Activated CD4-positive, alpha-beta T cell treated with anti-CD3 and anti-CD28 coated beads, Interleukin-10, Interleukin-2, amounts not matched to agents 100 ng/mL and 50 ng/mL, durations not matched to agents 16 hours and 8 hours (primary cell): ENCODE results near the gene SLAMF9.
A peak's percentile ranks its signal among the peaks of the same experiment; 100 is the strongest.

ENCODE experiments used
- DNase-seq: peaks from one replicate; pipeline ENCODE4 v3.0.0-alpha.2; 2020

Gene SLAMF9

GRCh38 chr1:159953536-159954515 is at the start of gene SLAMF9:
Gene SLAMF9 (minus strand): TSS chr1:159954237. CDS start chr1:159954137, 100 bp downstream.
- no peak for DNase-seq

- DNase-seq: no peak
These were observed 47.4 kb upstream of the SLAMF9 start for GRCh38 chr1:160001440-160001839.

DNA sequence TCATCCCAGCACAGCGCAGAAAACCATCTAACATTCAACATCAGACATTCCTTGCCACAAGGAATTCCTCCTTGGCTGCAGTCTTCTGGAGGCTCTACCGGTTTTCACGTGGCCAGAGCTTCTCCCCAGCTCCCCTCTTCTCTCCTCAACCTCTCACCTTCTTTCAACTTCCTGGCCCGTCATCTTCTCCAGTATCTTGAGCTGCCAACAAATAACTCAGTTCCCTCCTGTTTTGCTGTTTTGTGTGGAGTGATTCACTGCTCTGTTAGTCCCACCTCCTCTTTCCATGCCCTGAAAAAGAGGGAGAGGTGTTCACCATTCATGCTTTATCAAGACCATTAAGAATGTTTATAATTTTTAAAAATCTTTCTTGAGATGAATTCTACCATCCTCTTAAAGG is 45.2 kb upstream of the SLAMF9 start:
- no peak for DNase-seq

DNA sequence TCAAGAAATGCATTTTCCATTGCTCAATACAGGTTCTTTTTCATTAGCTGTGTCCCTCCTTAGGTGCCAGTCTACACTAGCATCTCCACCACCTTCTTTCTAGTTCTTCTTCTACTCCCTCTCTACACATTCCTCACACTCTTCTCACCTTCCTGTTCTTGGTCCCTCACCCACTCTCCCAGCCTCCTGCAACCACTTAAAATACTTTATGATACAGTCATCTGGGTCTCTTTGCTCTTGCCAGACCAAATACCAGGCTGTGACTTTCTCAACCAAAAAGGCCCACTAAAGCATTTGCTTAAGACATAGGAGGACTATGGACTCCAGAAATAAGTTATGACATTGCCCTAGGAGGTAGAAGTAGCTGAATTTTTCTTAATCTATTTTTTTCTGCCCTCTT is 42.6 kb upstream of the SLAMF9 start:
- no peak for DNase-seq

GRCh38 chr1:159994896-159995295 is 40.9 kb upstream of the SLAMF9 start:
- no peak for DNase-seq

DNA sequence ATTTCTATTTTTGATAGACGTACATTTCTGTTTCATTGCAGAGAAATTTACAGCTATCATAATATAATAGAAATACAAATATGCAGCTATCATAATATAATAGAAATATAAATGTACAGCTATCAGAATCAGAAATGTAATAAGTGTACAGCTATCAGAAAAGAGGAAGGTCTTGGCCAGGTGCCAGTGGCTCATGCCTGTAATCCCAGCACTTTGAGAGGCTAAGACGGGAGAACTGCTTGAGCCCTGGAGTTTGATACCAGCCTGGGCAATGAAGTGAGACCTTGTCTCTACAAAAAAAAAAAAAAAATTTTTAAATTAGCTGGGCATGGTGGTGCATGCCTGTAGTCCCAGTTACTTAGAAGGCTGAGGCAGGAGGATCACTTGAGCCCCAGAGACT is 39.9 kb upstream of the SLAMF9 start:
- DNase-seq: no peak

GRCh38 chr1:159992161-159992560 is 38.1 kb upstream of the SLAMF9 start:
- DNase-seq: no peak

DNA sequence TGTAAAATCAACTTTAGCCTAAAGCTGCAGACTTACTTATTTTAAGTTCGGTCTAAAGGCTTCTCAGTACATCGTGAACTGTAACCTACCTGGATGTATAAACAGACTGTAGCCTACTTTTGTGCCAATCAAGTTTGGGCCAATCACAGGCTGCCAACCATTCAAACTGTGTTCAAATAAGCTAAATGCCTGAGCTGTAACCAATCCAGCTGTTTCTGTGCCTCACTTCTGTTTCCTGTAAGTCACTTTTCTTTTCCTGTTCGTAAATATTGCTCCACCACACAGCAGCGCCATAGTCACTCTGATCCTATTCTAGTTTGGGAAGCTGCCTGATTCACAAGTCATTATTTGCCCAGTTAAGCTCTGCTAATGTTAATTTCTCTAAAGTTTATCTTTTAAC is 37.5 kb upstream of the SLAMF9 start:
- peak; percentile 34 for DNase-seq

DNA sequence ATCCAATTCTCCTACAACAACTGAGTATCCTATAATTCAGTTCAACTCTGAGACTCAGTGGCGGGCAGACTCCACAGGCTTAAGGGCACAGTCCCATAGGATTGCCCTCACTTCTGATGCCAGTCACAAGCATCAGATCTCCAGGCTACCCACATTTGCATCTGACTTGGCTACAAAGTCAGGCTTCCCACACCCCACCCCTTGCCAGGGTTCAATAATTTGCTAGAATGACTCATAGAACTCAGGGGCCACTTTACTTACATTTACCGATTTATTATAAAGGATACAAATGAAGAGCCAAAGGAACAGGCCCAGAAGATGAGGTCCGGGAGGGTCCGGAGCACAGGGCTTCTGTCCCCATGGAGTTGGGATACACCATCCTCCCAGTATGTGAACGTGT is 36.0 kb upstream of the SLAMF9 start:
- no peak for DNase-seq

DNA sequence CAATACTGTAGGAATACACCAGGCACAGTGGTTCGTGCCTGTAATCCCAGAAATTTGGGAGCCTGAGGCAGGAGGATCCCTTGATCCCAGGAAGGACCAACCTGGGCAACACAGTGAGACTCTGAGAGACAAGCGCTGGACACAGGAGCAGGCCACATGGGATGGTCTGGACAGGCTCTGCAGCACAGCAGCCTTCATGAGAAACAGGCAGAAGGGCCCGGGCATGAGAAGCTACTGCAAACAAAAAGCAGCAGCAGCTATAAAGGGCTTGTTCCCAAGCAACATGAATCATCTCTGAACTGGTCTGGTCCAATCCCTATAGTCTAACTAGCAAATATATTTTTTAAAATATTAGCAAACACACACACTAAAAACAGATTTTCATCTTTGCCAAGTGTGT is 35.5 kb upstream of the SLAMF9 start:
- no peak for DNase-seq

GRCh38 chr1:159988006-159988405 is 34.0 kb upstream of the SLAMF9 start:
- DNase-seq: no peak

DNA sequence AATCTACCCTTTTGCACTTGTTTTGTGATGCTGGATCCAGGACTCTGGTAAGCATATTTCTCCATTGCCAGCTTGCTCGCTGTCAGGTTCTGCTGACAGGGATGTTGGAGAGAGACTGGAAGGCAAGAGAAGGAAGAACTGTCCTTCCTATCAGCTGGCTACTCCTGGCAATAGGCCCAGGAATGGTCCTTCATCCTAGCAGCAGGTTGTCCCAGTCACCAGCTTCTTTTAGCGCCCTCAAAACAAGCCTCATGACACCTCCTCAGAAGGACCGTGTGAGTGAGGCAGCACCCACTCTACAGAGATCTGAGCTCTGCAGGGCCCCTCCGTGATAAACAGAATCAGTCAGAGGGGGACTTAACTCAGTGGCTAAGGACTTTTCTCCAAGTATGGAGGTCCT is 33.1 kb upstream of the SLAMF9 start:
- no peak for DNase-seq

DNA sequence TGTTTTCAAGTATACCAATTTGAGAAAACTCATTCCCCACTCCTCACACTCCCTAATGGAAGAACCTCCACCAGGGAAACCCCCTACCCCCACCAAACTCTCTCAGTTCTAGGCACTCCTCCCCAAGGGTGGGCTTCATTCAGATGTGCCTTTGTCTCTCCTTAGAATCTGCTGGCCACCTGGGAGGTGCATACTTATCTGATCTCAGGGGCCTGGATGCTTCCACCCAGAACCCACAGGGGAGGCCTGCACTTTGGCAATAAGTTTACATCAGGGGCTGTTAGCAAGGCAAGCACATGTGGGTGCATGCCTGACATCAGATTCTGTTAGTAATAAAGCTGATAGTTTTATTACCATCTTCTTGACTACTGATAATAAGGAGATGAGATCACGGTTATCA is 32.5 kb upstream of the SLAMF9 start:
- no peak for DNase-seq

DNA sequence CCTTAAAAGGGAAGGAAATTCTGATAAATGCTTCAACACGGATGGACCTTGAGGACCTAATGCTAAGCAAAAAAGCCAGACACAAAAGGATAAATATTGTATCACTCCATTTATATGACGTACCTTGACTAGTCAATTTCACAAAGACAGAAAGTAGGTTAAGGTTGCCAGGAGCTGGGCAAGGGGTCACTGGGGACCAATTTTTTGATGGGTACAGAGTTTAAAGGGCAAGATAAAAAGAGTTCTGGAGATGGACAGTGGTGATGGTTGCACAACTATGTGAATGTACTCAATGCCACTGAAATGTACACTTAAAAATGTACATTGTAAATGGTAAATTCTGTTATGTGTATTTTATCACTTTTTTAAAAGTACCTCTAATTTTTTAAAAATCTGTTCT is 32.1 kb upstream of the SLAMF9 start:
- no peak for DNase-seq

GRCh38 chr1:159985473-159985872 is 31.4 kb upstream of the SLAMF9 start:
- DNase-seq: no peak

- DNase-seq: no peak
These were observed 29.6 kb upstream of the SLAMF9 start for GRCh38 chr1:159983681-159984080.

GRCh38 chr1:159982280-159982679 is 28.2 kb upstream of the SLAMF9 start:
- no peak for DNase-seq

DNA sequence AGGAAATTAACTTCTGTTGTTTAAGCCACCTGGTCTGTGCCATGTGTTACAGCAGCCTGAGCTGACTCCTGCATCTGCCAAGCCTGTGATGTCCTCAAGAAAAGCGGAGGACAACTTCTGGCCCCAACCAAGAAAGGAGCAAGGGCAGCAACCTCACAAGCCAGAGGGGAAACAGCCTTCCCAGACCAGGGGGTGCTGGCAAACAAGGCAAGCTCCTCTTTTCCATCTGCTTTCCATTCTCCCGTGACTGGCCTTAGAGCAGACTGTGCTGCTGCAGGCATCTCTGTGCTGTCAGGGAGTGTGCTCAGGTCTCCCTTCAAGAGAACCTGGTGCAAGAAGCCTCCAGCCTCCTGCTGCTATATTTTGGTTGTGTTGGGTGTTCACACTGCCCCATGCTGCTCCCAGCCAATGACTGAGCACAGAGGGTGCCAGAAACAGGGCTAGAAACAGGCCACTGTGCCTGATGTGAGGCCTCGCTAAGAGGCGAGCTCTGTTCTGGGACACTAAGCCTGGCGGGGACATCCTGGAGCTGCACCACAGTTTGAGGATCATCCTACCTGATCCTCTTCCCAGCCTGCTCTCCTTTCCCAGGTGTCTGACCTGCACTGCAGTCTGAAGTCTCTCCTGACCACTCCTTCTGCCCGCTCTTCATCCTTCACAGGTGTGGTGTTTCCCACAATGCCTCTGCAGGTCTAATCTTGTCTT is 27.5 kb upstream of the SLAMF9 start:
- DNase-seq: no peak

DNA sequence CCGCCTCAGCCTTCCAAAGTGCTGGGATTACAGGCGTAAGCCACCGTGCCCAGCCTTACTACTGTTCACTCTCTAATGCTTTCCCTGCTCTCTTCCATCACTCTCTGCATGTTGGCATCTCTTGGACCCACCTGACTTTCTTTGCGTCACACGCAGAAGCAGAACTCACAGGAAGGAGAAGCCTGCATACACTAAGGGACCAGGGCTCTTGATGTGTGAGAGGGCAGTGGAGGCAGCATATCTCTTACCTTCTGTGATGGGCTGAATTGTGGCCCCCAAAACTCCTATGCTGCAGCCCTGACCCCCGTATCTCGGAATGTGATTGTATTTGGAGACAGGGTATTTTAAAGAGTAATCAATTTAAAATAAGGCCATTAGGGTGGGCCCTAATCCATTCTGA is 26.7 kb upstream of the SLAMF9 start:
- no peak for DNase-seq

DNA sequence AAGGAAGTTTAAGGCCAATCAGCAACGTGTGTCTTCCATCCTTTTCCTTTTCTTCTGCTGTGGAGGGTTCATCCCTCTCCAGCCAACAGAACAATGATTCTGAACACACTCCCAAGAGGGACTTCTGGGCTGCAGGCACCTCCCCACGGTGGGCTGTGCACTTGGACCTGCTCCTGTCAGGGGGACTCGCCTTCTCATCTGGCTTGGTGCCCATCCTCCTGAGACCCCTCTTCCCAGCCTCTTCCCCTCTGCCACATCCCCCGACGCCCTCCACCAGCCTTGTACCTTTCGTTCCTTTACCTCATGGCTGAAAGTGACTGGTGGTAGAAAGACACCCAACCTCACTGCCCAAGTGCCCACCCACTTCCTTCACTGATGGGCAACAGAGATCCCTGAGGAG is 26.0 kb upstream of the SLAMF9 start:
- no peak for DNase-seq

- DNase-seq: no peak
These were observed 25.2 kb upstream of the SLAMF9 start for GRCh38 chr1:159979257-159979656.

- DNase-seq: no peak
These were observed 24.0 kb upstream of the SLAMF9 start for GRCh38 chr1:159978107-159978398.

- DNase-seq: no peak
These were observed 23.5 kb upstream of the SLAMF9 start for GRCh38 chr1:159977364-159978106.
